Activated CD4-positive, alpha-beta memory T cell treated with anti-CD3 and anti-CD28 coated beads, Interleukin-2, amount 10 ng/mL, durations not matched to agents 7 days and 5 days (primary cell): ENCODE results near the gene CEP131. TPM values are rescaled to one million over a fixed set of nuclear protein-coding genes. Genes with fewer than 3 reads are reported as not detected.

Source experiments
- CTCF ChIA-PET: fragments of 350-600 bp; sonication (Branson Sonifier 250); formaldehyde crosslinking; loops from one replicate; lab custom pipeline; 2021; ENCODE audit warnings: antibody characterized with exemption, inconsistent platforms; lab: Charles Lee
- POLR2A ChIA-PET: fragments of 350-600 bp; sonication (Branson Sonifier 250); formaldehyde crosslinking; loops from one replicate; lab custom pipeline; 2021; ENCODE audit warnings: antibody characterized with exemption; lab: Charles Lee
- DNase-seq: peaks from one replicate; pipeline ENCODE4 v3.0.0-alpha.2; 2020
- H3K27ac Mint-ChIP-seq: one replicate; pipeline ENCODE4 v1.8.0; 2021; ENCODE audit warnings: mild to moderate bottlenecking, mixed read lengths
- H3K27me3 Mint-ChIP-seq: one replicate; pipeline ENCODE4 v1.8.0; 2021; ENCODE audit warnings: mixed read lengths
- H3K36me3 Mint-ChIP-seq: one replicate; pipeline ENCODE4 v1.8.0; 2021; ENCODE audit warnings: low read depth, mixed read lengths
- H3K4me1 Mint-ChIP-seq: one replicate; pipeline ENCODE4 v1.8.0; 2021; ENCODE audit warnings: mixed read lengths
- H3K4me3 Mint-ChIP-seq: one replicate; pipeline ENCODE4 v1.8.0; 2021; ENCODE audit warnings: mild to moderate bottlenecking, mixed read lengths
- H3K9me3 Mint-ChIP-seq: one replicate; pipeline ENCODE4 v1.8.0; 2021; ENCODE audit warnings: mixed read lengths
- total RNA-seq, 2 experiments: library from RNA; stranded (reverse); gene quantifications; one replicate each; pipeline ENCODE4 v1.2.3, GENCODE V29; 2021

Gene CEP131
- 10 to 100 TPM; 10.1 to 11.6 TPM for total RNA-seq

DNA sequence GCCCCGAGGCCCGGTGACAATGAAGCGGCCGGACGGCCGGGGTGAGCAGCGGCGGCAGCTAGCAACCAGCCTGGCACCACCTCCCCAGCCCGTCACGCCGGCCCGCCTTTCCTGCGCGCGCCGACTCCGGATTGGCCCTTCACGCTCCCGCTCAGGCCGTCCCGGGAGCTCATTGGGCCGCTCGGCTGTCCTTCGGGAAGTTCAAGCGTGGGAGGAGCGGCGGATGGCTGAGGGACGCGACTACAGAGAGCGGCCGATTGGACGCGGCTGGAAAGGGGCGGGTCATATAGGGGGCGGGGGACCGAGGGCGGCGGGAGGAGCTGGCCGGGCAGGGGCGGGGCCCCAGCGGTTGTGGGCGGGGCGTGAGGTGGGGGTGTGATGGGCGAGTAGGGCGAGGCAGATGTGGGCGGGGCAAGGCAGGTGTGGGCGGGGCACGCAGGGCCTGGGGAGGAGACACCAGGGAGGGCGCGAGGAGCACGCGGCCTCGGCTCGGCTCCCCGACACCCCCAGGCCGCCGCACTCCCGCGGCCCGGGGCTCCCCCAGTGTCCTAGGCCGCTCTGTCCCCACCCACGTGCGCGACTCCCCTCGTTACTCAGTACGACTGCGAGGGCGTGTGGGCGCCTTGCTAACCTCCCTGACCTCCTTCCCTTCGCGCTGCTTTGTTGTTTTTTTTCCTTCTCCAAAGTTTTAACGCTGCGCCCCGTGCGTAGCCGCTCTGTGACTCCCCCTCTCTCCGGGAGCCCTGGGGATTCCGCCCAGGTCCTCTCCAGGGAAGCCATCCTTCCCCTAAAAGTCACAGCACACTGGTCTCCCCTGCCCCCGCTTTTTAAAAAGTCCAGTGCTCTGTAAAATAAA is at the start of gene CEP131:
CEP131 (minus strand) TSS at position 60 of the 856 bp plus-strand sequence. CDS start 2,909 bp downstream, outside the sequence.
- DNase-seq, result peak; percentile 99
- CTCF ChIA-PET, result interaction anchor here (0.7 to 1.0 kb wide), 4 partner anchors 16 to 808 kb away, joined by 3 to 4 read pairs (median 3); partner anchors contain the start of genes NDUFAF8 and TEPSIN
- Mint-ChIP-seq H3K27ac (peak within 1 kb of the TSS; percentile 61), H3K4me3 (peak within 1 kb of the TSS; percentile 77), H3K27me3 (peaks cover 3% of the 10 kb centered on the region), H3K36me3 (peaks cover 7% of the 10 kb centered on the region), H3K9me3 (peaks cover 3% of the 10 kb centered on the region), H3K4me1 (peaks cover 23% of the 10 kb centered on the region)
- POLR2A ChIA-PET, result interaction anchor here (1.0 to 1.3 kb wide), 3 partner anchors 14 to 205 kb away, joined by 3 to 18 read pairs (median 5); partner anchors contain the start of genes NDUFAF8 and TEPSIN

- no peaks in the 10 kb centered on the region for H3K9me3 Mint-ChIP-seq
- no peak overlapping the region for H3K4me3 Mint-ChIP-seq
- DNase-seq, result no peak
- no peak overlapping the region for H3K27ac Mint-ChIP-seq
- peaks cover 4% of the 10 kb centered on the region for H3K4me1 Mint-ChIP-seq
- H3K36me3 Mint-ChIP-seq, result peaks cover 49% of the 10 kb centered on the region
- H3K27me3 Mint-ChIP-seq, result no peaks in the 10 kb centered on the region
- POLR2A ChIA-PET, result no interaction called here
- CTCF ChIA-PET, result interaction anchor here (0.6 kb wide), 1 partner anchor 60 kb away, joined by 4 read pairs; no protein-coding TSS in a partner anchor
These were observed 48.5 kb upstream of the CEP131 start for GRCh38 chr17:81271226-81271625.

GRCh38 chr17:81270279-81270678 is 47.5 kb upstream of the CEP131 start:
- DNase-seq, result no peak
- peaks cover 6% of the 10 kb centered on the region for H3K4me1 Mint-ChIP-seq
- no peak overlapping the region for H3K27ac Mint-ChIP-seq
- no peak overlapping the region for H3K4me3 Mint-ChIP-seq
- no peaks in the 10 kb centered on the region for H3K9me3 Mint-ChIP-seq
- CTCF ChIA-PET, result no interaction called here
- POLR2A ChIA-PET, result no interaction called here
- no peaks in the 10 kb centered on the region for H3K27me3 Mint-ChIP-seq
- peaks cover 51% of the 10 kb centered on the region for H3K36me3 Mint-ChIP-seq

GRCh38 chr17:81267390-81268067 is 44.8 kb upstream of the CEP131 start:
- CTCF ChIA-PET, result interaction anchor here (1.0 kb wide), 1 partner anchor 15 kb away, joined by 3 read pairs; no protein-coding TSS in a partner anchor
- H3K4me3 Mint-ChIP-seq, result no peak overlapping the region
- POLR2A ChIA-PET, result no interaction called here
- H3K27ac Mint-ChIP-seq, result no peak overlapping the region
- peaks cover 55% of the 10 kb centered on the region for H3K36me3 Mint-ChIP-seq
- DNase-seq, result no peak
- H3K9me3 Mint-ChIP-seq, result no peaks in the 10 kb centered on the region
- peaks cover 2% of the 10 kb centered on the region for H3K4me1 Mint-ChIP-seq
- H3K27me3 Mint-ChIP-seq, result no peaks in the 10 kb centered on the region

- ChIA-PET POLR2A (no interaction called here), CTCF (interaction anchor here (1.1 kb wide), 1 partner anchor 219 kb away, joined by 3 read pairs; no protein-coding TSS in a partner anchor)
- no peak overlapping the region for H3K27ac Mint-ChIP-seq
- no peak overlapping the region for H3K4me3 Mint-ChIP-seq
- peaks cover 1% of the 10 kb centered on the region for H3K4me1 Mint-ChIP-seq
- H3K9me3 Mint-ChIP-seq, result no peaks in the 10 kb centered on the region
- H3K36me3 Mint-ChIP-seq, result peaks cover 53% of the 10 kb centered on the region
- DNase-seq, result no peak
- no peaks in the 10 kb centered on the region for H3K27me3 Mint-ChIP-seq
These were observed 42.8 kb upstream of the CEP131 start for GRCh38 chr17:81265576-81265975.

DNA sequence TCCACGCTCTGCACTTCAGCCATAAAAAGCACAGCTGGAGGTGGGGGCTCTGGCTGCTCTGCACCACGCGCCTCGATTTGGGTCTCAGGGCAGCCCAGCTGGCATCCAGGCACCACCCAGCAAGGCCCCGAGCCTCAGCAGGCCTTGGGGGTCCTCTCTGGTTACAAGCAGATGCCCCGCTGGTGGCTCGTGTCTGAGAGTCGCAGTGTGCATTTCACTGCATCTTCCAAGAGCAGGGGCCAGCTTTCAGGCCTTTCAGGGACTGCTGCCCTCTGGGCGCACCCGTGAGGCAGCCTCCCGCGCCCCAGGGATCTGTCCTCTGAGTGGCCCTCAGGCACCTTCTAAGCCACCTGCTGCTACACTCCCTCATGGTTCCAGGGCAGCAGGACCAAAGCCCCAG is 41.9 kb upstream of the CEP131 start:
- no peak for DNase-seq
- no peaks in the 10 kb centered on the region for H3K9me3 Mint-ChIP-seq
- no peaks in the 10 kb centered on the region for H3K27me3 Mint-ChIP-seq
- CTCF ChIA-PET, result interaction anchor here (1.1 kb wide), 1 partner anchor 220 kb away, joined by 3 read pairs; no protein-coding TSS in a partner anchor
- H3K36me3 Mint-ChIP-seq, result peaks cover 48% of the 10 kb centered on the region
- POLR2A ChIA-PET, result no interaction called here
- no peak overlapping the region for H3K4me3 Mint-ChIP-seq
- no peak overlapping the region for H3K27ac Mint-ChIP-seq
- peaks cover 1% of the 10 kb centered on the region for H3K4me1 Mint-ChIP-seq

DNA sequence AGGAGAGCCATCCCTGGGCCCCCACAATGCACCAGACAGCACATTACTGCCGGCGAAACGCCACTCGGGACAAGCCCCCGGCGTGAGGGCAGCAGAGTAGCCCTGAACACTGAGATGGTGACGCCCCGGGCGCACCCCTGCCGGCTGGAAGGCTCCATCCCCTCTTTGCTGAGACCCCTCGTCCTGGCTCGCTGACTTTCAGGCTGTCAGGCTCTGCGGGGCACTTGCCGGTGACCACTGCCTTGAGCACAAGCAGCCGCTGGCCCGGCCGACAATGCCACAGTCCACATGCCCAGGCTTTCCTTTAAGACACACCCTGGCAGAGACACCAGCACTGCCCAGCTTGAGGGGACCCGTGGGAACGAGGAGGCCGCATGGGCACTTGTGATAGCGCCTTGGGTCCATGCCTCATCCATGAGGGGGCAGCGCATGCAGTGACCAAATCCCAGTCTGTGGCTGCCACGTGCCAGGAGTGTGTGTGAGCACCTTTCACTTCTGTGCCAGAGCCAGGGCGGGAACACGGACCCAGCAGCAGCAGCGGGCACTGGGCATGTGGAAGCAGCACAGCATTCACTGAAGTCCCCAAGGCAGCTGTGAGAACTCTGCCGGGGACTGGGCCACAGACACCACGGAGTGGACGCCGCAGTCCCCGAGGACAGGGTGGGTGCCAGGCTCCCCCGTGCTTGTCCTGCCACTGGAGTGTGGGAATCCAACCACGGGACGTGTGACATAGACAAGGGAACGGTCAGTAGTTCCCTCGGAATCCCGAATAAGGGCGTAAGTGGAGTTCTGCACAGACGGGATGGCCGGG is 40.8 kb upstream of the CEP131 start:
- no peak for DNase-seq
- Mint-ChIP-seq H3K27ac (no peak overlapping the region), H3K4me1 (peaks cover 1% of the 10 kb centered on the region), H3K27me3 (no peaks in the 10 kb centered on the region), H3K9me3 (no peaks in the 10 kb centered on the region), H3K36me3 (peaks cover 37% of the 10 kb centered on the region), H3K4me3 (no peak overlapping the region)
- ChIA-PET POLR2A (no interaction called here), CTCF (interaction anchor here (1.3 kb wide), 1 partner anchor 11 kb away, joined by 4 read pairs; no protein-coding TSS in a partner anchor)

- H3K36me3 Mint-ChIP-seq, result peaks cover 32% of the 10 kb centered on the region
- H3K9me3 Mint-ChIP-seq, result no peaks in the 10 kb centered on the region
- ChIA-PET CTCF (interaction anchor here (1.3 kb wide), 1 partner anchor 9 kb away, joined by 4 read pairs; no protein-coding TSS in a partner anchor), POLR2A (no interaction called here)
- peaks cover 1% of the 10 kb centered on the region for H3K4me1 Mint-ChIP-seq
- no peaks in the 10 kb centered on the region for H3K27me3 Mint-ChIP-seq
- no peak for DNase-seq
- H3K4me3 Mint-ChIP-seq, result no peak overlapping the region
- H3K27ac Mint-ChIP-seq, result no peak overlapping the region
These were observed 39.0 kb upstream of the CEP131 start for GRCh38 chr17:81261582-81262336.

- Mint-ChIP-seq H3K9me3 (no peaks in the 10 kb centered on the region), H3K27me3 (no peaks in the 10 kb centered on the region), H3K36me3 (peaks cover 30% of the 10 kb centered on the region), H3K4me3 (no peak overlapping the region), H3K4me1 (peaks cover 1% of the 10 kb centered on the region), H3K27ac (no peak overlapping the region)
- POLR2A ChIA-PET, result no interaction called here
- DNase-seq, result no peak
- CTCF ChIA-PET, result no interaction called here
These were observed 38.3 kb upstream of the CEP131 start for GRCh38 chr17:81261096-81261495.

DNA sequence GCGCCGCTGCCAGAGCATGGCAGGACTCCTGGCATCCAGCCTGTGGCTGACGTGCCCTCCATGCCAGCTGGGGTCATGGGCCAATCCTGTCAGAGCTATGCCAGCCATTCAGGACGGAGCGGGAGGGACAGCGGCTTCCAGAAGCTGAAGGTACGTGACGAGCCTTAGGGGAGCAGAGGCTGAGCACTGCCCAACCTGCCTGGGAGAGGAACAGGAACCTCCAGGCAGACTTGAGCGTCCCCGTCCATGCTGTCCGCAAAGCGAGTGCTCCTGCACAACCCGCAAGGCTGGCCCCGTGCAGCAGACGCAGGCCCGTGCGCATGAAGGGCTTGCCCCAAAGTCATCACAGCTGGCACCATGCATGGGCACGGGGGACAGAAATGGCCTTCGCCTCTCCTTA is 37.9 kb upstream of the CEP131 start:
- no peak overlapping the region for H3K27ac Mint-ChIP-seq
- POLR2A ChIA-PET, result no interaction called here
- no peaks in the 10 kb centered on the region for H3K27me3 Mint-ChIP-seq
- no peak for DNase-seq
- peaks cover 25% of the 10 kb centered on the region for H3K36me3 Mint-ChIP-seq
- CTCF ChIA-PET, result no interaction called here
- H3K4me1 Mint-ChIP-seq, result no peaks in the 10 kb centered on the region
- no peak overlapping the region for H3K4me3 Mint-ChIP-seq
- no peaks in the 10 kb centered on the region for H3K9me3 Mint-ChIP-seq

DNA sequence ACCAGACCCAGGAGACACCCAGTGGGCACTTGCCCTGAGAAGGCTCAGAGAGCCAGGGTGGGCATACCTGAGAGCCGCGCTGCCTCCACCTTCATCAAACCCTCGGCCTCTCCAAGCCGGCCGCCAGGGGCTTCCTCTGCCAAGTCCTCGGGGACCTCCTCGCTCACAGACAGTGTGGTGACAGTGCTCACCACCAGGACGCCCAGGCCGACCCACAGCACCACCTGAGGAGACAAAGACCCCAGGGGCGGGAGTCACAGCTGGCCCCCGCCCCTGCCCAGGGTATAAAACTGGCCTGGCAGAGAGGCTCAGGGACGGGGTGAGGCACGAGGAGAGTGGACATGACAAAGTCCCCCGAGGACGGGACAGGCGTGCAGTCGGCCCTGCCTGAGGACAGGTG is 37.4 kb upstream of the CEP131 start:
- H3K36me3 Mint-ChIP-seq, result peaks cover 20% of the 10 kb centered on the region
- DNase-seq, result no peak
- no peaks in the 10 kb centered on the region for H3K27me3 Mint-ChIP-seq
- no peak overlapping the region for H3K4me3 Mint-ChIP-seq
- no peaks in the 10 kb centered on the region for H3K4me1 Mint-ChIP-seq
- CTCF ChIA-PET, result no interaction called here
- POLR2A ChIA-PET, result no interaction called here
- H3K9me3 Mint-ChIP-seq, result no peaks in the 10 kb centered on the region
- no peak overlapping the region for H3K27ac Mint-ChIP-seq

GRCh38 chr17:81259058-81259605 is 36.4 kb upstream of the CEP131 start:
- Mint-ChIP-seq H3K36me3 (peaks cover 13% of the 10 kb centered on the region), H3K4me1 (no peaks in the 10 kb centered on the region), H3K4me3 (no peak overlapping the region), H3K27ac (no peak overlapping the region), H3K9me3 (no peaks in the 10 kb centered on the region), H3K27me3 (no peaks in the 10 kb centered on the region)
- ChIA-PET CTCF (no interaction called here), POLR2A (no interaction called here)
- no peak for DNase-seq
